SK-N-SH treated with all-trans-retinoic acid at 6 μM for 48 hours (cell line): ENCODE results near the gene MPV17.

Experiments used
- ATAC-seq: fragments of 200-7000 bp; cut with Tn5 transposase; 3 replicates; pipeline ENCODE4 v1.9.1; 2020; ENCODE audit warnings: mild to moderate bottlenecking, moderate library complexity
- ARNTL ChIP-seq: fragments of 450-650 bp; formaldehyde crosslinking; IDR thresholded peaks from 2 replicates; pipeline ENCODE4 v1.5.0; 2020; ENCODE audit warnings: low read depth, mild to moderate bottlenecking, moderate library complexity, borderline replicate concordance
- CSDC2 ChIP-seq: fragments of 250-450 bp; sonication (Bioruptor Pico); IDR thresholded peaks from 2 replicates; pipeline ENCODE4 v1.5.0; 2020; ENCODE audit warnings: mild to moderate bottlenecking, moderate library complexity
- CSRNP3 ChIP-seq: fragments of 250-450 bp; sonication (Bioruptor Pico); IDR thresholded peaks from 2 replicates; pipeline ENCODE4 v1.5.1; 2021; ENCODE audit warnings: mild to moderate bottlenecking, moderate library complexity
- ESRRG ChIP-seq: fragments of 250-450 bp; sonication (Bioruptor Pico); IDR thresholded peaks from 2 replicates; pipeline ENCODE4 v1.6.1; 2021; ENCODE audit warnings: mild to moderate bottlenecking
- GLIS3 ChIP-seq: fragments of 250-450 bp; sonication (Bioruptor Pico); IDR thresholded peaks from 2 replicates; pipeline ENCODE4 v1.5.0; 2020; ENCODE audit warnings: mild to moderate bottlenecking, moderate library complexity
- ISL1 ChIP-seq: fragments of 250-450 bp; sonication (Bioruptor Pico); IDR thresholded peaks from 2 replicates; pipeline ENCODE4 v2.1.2; 2022; ENCODE audit warnings: mild to moderate bottlenecking, moderate library complexity
- OSR1 ChIP-seq: fragments of 250-450 bp; sonication (Bioruptor Pico); IDR thresholded peaks from 2 replicates; pipeline ENCODE4 v1.8.0; 2022; ENCODE audit warnings: moderate library complexity, mild to moderate bottlenecking, inconsistent platforms
- PATZ1 ChIP-seq: fragments of 250-450 bp; sonication (Bioruptor Pico); IDR thresholded peaks from 2 replicates; pipeline ENCODE4 v1.8.0; 2020; ENCODE audit warnings: mild to moderate bottlenecking, moderate library complexity, borderline replicate concordance
- PPARA ChIP-seq: fragments of 250-450 bp; sonication (Bioruptor Pico); IDR thresholded peaks from 2 replicates; pipeline ENCODE4 v1.5.0; 2020; ENCODE audit warnings: mild to moderate bottlenecking, borderline replicate concordance
- RARB ChIP-seq: fragments of 250-450 bp; sonication (Bioruptor Pico); IDR thresholded peaks from 2 replicates; pipeline ENCODE4 v1.8.0; 2021; ENCODE audit warnings: mild to moderate bottlenecking, moderate library complexity
- SNAI2 ChIP-seq: fragments of 250-450 bp; sonication (Bioruptor Pico); IDR thresholded peaks from 2 replicates; pipeline ENCODE4 v1.5.0; 2020; ENCODE audit warnings: mild to moderate bottlenecking, moderate library complexity
- TCF4 ChIP-seq: fragments of 250-450 bp; sonication (Bioruptor Pico); IDR thresholded peaks from 2 replicates; pipeline ENCODE4 v1.8.0; 2021; ENCODE audit warnings: mild to moderate bottlenecking, moderate library complexity, borderline replicate concordance
- ZFP30 ChIP-seq: fragments of 450-650 bp; formaldehyde crosslinking; IDR thresholded peaks from 2 replicates; pipeline ENCODE4 v1.5.0; 2022; ENCODE audit warnings: mild to moderate bottlenecking, moderate library complexity
- ZNF565 ChIP-seq: fragments of 450-650 bp; formaldehyde crosslinking; conservative IDR thresholded peaks from 2 replicates; pipeline ENCODE4 v1.5.0; 2020; ENCODE audit warnings: low read depth, mild to moderate bottlenecking, moderate library complexity
- ZNF70 ChIP-seq: fragments of 450-650 bp; formaldehyde crosslinking; IDR thresholded peaks from 2 replicates; pipeline ENCODE4 v1.5.0; 2020; ENCODE audit warnings: mild to moderate bottlenecking, moderate library complexity
- TF ChIP-seq, protein P1 (sequence below): fragments of 250-450 bp; sonication (Bioruptor Pico); IDR thresholded peaks from 2 replicates; pipeline ENCODE4 v1.5.1; 2020; ENCODE audit warnings: low read depth, mild to moderate bottlenecking, moderate library complexity
- TF ChIP-seq, protein P2 (sequence below): fragments of 250-450 bp; sonication (Bioruptor Pico); IDR thresholded peaks from 2 replicates; pipeline ENCODE4 v1.8.0; 2021; ENCODE audit warnings: low read depth, mild to moderate bottlenecking, moderate library complexity, borderline replicate concordance
- TF ChIP-seq, protein P3 (sequence below): fragments of 250-450 bp; sonication (Bioruptor Pico); IDR thresholded peaks from 2 replicates; pipeline ENCODE4 v1.5.0; 2020; ENCODE audit warnings: mild to moderate bottlenecking, moderate library complexity

MPV17 gene

DNA sequence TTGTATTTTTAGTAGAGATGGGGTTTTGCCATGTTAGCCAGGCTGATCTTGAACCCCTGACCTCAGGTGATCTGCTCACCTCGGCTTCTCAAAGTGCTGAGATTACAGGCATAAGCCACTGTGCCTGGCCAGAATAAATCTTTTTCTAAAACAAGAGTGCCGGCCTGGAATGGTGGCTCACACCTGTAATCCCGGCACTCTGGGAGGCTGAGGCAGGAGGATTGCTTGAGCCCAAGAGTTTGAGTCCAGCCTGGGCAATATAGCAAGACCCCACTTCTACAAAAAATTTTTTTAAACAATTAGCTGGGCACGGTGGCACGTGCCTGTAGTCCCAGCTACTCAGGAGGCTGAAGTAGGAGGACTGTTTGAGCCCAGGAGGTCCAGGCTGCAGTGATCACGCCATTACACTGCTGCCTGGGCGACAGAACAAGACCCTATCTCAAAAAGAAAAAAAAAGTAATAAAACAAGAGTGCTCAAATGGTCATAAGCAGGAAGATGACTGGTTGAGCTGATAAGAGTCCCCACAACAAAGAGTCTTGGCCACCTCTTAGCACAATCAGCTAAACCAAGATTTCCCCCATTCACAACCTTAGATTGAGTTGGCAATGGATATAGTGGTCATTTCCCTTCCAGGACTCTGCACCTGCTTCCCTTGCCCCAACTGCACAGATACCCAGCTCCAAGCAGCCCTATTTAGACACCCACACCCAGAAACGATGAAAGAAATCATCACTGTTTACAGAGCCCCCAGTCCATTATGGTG lies 8.8 kb downstream of the MPV17 start:
- no peak for TF ChIP-seq ZFP30 (CRISPR knock-in tag)
- no peak for TF ChIP-seq ZNF70 (CRISPR knock-in tag)
- no peak for TF ChIP-seq CSRNP3
- no peak for TF ChIP-seq RARB (CRISPR knock-in tag)
- TF ChIP-seq, protein P1, sequence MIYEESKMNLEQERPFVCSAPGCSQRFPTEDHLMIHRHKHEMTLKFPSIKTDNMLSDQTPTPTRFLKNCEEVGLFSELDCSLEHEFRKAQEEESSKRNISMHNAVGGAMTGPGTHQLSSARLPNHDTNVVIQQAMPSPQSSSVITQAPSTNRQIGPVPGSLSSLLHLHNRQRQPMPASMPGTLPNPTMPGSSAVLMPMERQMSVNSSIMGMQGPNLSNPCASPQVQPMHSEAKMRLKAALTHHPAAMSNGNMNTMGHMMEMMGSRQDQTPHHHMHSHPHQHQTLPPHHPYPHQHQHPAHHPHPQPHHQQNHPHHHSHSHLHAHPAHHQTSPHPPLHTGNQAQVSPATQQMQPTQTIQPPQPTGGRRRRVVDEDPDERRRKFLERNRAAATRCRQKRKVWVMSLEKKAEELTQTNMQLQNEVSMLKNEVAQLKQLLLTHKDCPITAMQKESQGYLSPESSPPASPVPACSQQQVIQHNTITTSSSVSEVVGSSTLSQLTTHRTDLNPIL (CRISPR knock-in tag), result no peak
- TF ChIP-seq, protein P2, sequence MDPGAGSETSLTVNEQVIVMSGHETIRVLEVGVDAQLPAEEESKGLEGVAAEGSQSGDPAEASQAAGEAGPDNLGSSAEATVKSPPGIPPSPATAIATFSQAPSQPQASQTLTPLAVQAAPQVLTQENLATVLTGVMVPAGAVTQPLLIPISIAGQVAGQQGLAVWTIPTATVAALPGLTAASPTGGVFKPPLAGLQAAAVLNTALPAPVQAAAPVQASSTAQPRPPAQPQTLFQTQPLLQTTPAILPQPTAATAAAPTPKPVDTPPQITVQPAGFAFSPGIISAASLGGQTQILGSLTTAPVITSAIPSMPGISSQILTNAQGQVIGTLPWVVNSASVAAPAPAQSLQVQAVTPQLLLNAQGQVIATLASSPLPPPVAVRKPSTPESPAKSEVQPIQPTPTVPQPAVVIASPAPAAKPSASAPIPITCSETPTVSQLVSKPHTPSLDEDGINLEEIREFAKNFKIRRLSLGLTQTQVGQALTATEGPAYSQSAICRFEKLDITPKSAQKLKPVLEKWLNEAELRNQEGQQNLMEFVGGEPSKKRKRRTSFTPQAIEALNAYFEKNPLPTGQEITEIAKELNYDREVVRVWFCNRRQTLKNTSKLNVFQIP (CRISPR knock-in tag), result no peak
- TF ChIP-seq GLIS3, result no peak
- TF ChIP-seq PATZ1 (CRISPR knock-in tag), result no peak
- no peak for TF ChIP-seq ESRRG
- TF ChIP-seq TCF4, result no peak
- no peak for TF ChIP-seq CSDC2 (CRISPR knock-in tag)
- TF ChIP-seq ARNTL (CRISPR knock-in tag), result no peak
- ATAC-seq, result no peak

DNA sequence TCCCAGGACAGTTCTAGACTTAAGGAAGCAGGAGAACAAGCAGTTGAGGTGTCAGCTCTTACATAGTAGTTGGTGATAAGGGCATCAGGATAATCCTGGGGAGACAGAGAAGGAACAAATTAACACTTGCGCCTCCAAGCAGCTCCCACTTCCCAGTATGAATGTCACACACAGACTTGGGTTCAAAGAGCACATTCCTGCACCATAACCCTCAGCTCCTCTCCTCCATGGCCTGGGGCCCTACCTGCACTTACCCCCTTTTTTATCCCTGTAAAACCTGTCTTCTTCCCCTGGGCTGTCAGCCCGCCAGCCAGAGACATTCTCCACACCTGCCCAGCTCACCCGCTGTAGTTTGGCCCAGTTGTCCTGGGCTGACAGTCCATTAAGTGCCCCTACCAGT lies 10.7 kb downstream of the MPV17 start:
- TF ChIP-seq TCF4, result no peak
- TF ChIP-seq GLIS3, result no peak
- TF ChIP-seq CSRNP3, result no peak
- TF ChIP-seq ZNF70 (CRISPR knock-in tag), result no peak
- TF ChIP-seq OSR1 (CRISPR knock-in tag), result no peak
- no peak for TF ChIP-seq RARB (CRISPR knock-in tag)
- TF ChIP-seq ESRRG, result no peak
- no peak for TF ChIP-seq SNAI2 (CRISPR knock-in tag)
- no peak for TF ChIP-seq ISL1 (CRISPR knock-in tag)
- TF ChIP-seq, protein P2 (CRISPR knock-in tag), result no peak
- TF ChIP-seq, protein P3, sequence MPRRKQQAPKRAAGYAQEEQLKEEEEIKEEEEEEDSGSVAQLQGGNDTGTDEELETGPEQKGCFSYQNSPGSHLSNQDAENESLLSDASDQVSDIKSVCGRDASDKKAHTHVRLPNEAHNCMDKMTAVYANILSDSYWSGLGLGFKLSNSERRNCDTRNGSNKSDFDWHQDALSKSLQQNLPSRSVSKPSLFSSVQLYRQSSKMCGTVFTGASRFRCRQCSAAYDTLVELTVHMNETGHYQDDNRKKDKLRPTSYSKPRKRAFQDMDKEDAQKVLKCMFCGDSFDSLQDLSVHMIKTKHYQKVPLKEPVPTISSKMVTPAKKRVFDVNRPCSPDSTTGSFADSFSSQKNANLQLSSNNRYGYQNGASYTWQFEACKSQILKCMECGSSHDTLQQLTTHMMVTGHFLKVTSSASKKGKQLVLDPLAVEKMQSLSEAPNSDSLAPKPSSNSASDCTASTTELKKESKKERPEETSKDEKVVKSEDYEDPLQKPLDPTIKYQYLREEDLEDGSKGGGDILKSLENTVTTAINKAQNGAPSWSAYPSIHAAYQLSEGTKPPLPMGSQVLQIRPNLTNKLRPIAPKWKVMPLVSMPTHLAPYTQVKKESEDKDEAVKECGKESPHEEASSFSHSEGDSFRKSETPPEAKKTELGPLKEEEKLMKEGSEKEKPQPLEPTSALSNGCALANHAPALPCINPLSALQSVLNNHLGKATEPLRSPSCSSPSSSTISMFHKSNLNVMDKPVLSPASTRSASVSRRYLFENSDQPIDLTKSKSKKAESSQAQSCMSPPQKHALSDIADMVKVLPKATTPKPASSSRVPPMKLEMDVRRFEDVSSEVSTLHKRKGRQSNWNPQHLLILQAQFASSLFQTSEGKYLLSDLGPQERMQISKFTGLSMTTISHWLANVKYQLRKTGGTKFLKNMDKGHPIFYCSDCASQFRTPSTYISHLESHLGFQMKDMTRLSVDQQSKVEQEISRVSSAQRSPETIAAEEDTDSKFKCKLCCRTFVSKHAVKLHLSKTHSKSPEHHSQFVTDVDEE (CRISPR knock-in tag), result no peak
- no peak for TF ChIP-seq PPARA (CRISPR knock-in tag)
- no peak for TF ChIP-seq ARNTL (CRISPR knock-in tag)
- TF ChIP-seq, protein P1 (CRISPR knock-in tag), result no peak
- no peak for TF ChIP-seq ZNF565 (CRISPR knock-in tag)
- TF ChIP-seq ZFP30 (CRISPR knock-in tag), result no peak
- ATAC-seq, result no peak
